HEK293T (cell line): ENCODE data around the gene HEPHL1.

Source experiments
- CTCF ChIA-PET: fragments of 350-600 bp; formaldehyde crosslinking; extraction: SDS; loops from one replicate; lab custom pipeline; 2021; ENCODE audit warnings: antibody characterized with exemption, inconsistent platforms; lab: Yijun Ruan, JAX
- POLR2A ChIA-PET: fragments of 350-600 bp; formaldehyde crosslinking; extraction: SDS; loops from one replicate; lab custom pipeline; 2020; ENCODE audit warnings: antibody characterized with exemption, inconsistent platforms; lab: Yijun Ruan, JAX
- DNase-seq: peaks from one replicate; pipeline ENCODE4 v3.0.0; 2012; ENCODE audit warnings: mixed read lengths; ENCODE audit errors: extremely low spot score
- ARNT ChIP-seq: fragments of 450-650 bp; IDR thresholded peaks from 2 replicates; pipeline ENCODE4 v1.6.1; 2017; ENCODE audit warnings: mild to moderate bottlenecking
- BHLHE40 ChIP-seq: fragments of 450-650 bp; IDR thresholded peaks from 2 replicates; pipeline ENCODE4 v1.6.1; 2016; ENCODE audit warnings: mild to moderate bottlenecking, moderate library complexity, borderline replicate concordance
- CTBP1 ChIP-seq: fragments of 450-650 bp; IDR thresholded peaks from 2 replicates; pipeline ENCODE4 v1.6.1; 2016; ENCODE audit warnings: borderline replicate concordance
- ELF4 ChIP-seq: fragments of 450-650 bp; IDR thresholded peaks from 2 replicates; pipeline ENCODE4 v1.6.1; 2017; ENCODE audit warnings: antibody characterized with exemption
- FOXA1 ChIP-seq: fragments of 450-650 bp; IDR thresholded peaks from 2 replicates; pipeline ENCODE4 v1.6.1; 2016; ENCODE audit warnings: mild to moderate bottlenecking
- FOXK2 ChIP-seq: fragments of 450-650 bp; IDR thresholded peaks from 2 replicates; pipeline ENCODE4 v1.6.1; 2016; ENCODE audit warnings: mild to moderate bottlenecking
- FOXM1 ChIP-seq: fragments of 450-650 bp; IDR thresholded peaks from 2 replicates; pipeline ENCODE4 v1.6.1; 2017; ENCODE audit warnings: mild to moderate bottlenecking, borderline replicate concordance
- HDGF ChIP-seq: fragments of 450-650 bp; IDR thresholded peaks from 2 replicates; pipeline ENCODE4 v1.6.1; 2017; ENCODE audit warnings: antibody characterized with exemption, borderline replicate concordance
- L3MBTL2 ChIP-seq: fragments of 450-650 bp; conservative IDR thresholded peaks from 2 replicates; pipeline ENCODE4 v1.6.1; 2016; ENCODE audit warnings: mild to moderate bottlenecking
- LEF1 ChIP-seq: fragments of 450-650 bp; IDR thresholded peaks from 2 replicates; pipeline ENCODE4 v1.6.1; 2017; ENCODE audit warnings: mild to moderate bottlenecking, borderline replicate concordance
- NFRKB ChIP-seq: fragments of 450-650 bp; IDR thresholded peaks from 2 replicates; pipeline ENCODE4 v1.6.1; 2016; ENCODE audit warnings: mild to moderate bottlenecking, moderate library complexity
- PKNOX1 ChIP-seq: fragments of 450-650 bp; IDR thresholded peaks from 2 replicates; pipeline ENCODE4 v1.6.1; 2016
- SP1 ChIP-seq: fragments of 450-650 bp; IDR thresholded peaks from 2 replicates; pipeline ENCODE4 v1.6.1; 2017
- SUZ12 ChIP-seq: fragments of 450-650 bp; IDR thresholded peaks from 2 replicates; pipeline ENCODE4 v1.6.1; 2016; ENCODE audit warnings: mild to moderate bottlenecking
- TARDBP ChIP-seq: fragments of 450-650 bp; IDR thresholded peaks from 2 replicates; pipeline ENCODE4 v1.6.1; 2016
- ZNF384 ChIP-seq: fragments of 450-650 bp; IDR thresholded peaks from 2 replicates; pipeline ENCODE4 v1.6.1; 2016

Gene HEPHL1

GRCh38 chr11:94046796-94047195 is 25.6 kb downstream of the HEPHL1 start:
- DNase-seq = no peak
- no peak for TF ChIP-seq PKNOX1
- no peak for TF ChIP-seq ZNF384
- TF ChIP-seq SUZ12 = no peak
- TF ChIP-seq NFRKB = no peak
- no peak for TF ChIP-seq BHLHE40
- TF ChIP-seq FOXA1 = no peak
- TF ChIP-seq ARNT = no peak
- TF ChIP-seq SP1 = no peak
- TF ChIP-seq HDGF = no peak
- TF ChIP-seq LEF1 = no peak
- no peak for TF ChIP-seq ELF4
- no peak for TF ChIP-seq FOXM1
- no peak for TF ChIP-seq TARDBP
- no peak for TF ChIP-seq FOXK2
- TF ChIP-seq L3MBTL2 = no peak
- TF ChIP-seq CTBP1 = no peak
- ChIA-PET CTCF (no interaction called here), POLR2A (no interaction called here)

- TF ChIP-seq NFRKB = no peak
- no peak for TF ChIP-seq FOXM1
- TF ChIP-seq FOXK2 = no peak
- no peak for TF ChIP-seq PKNOX1
- TF ChIP-seq TARDBP = no peak
- TF ChIP-seq SUZ12 = no peak
- no peak for TF ChIP-seq ARNT
- no peak for TF ChIP-seq L3MBTL2
- TF ChIP-seq FOXA1 = no peak
- no peak for TF ChIP-seq SP1
- no peak for TF ChIP-seq LEF1
- no peak for TF ChIP-seq BHLHE40
- TF ChIP-seq ELF4 = no peak
- TF ChIP-seq HDGF = no peak
- no peak for TF ChIP-seq CTBP1
- DNase-seq = no peak
- ChIA-PET CTCF (no interaction called here), POLR2A (no interaction called here)
Observed at GRCh38 chr11:94048032-94048709, 27.0 kb downstream of the HEPHL1 start.

GRCh38 chr11:94049351-94049750 is 28.2 kb downstream of the HEPHL1 start:
- ChIA-PET CTCF (no interaction called here), POLR2A (no interaction called here)
- no peak for TF ChIP-seq FOXM1
- TF ChIP-seq FOXK2 = no peak
- TF ChIP-seq SP1 = no peak
- no peak for TF ChIP-seq LEF1
- TF ChIP-seq CTBP1 = no peak
- TF ChIP-seq SUZ12 = no peak
- no peak for TF ChIP-seq ELF4
- no peak for TF ChIP-seq L3MBTL2
- TF ChIP-seq HDGF = no peak
- no peak for TF ChIP-seq ARNT
- no peak for TF ChIP-seq BHLHE40
- no peak for TF ChIP-seq TARDBP
- no peak for TF ChIP-seq FOXA1
- no peak for TF ChIP-seq ZNF384
- no peak for DNase-seq

GRCh38 chr11:94058630-94059029 is 37.5 kb downstream of the HEPHL1 start:
- ChIA-PET CTCF (no interaction called here), POLR2A (no interaction called here)
- DNase-seq = no peak
- TF ChIP-seq NFRKB = no peak
- TF ChIP-seq SP1 = no peak
- TF ChIP-seq SUZ12 = no peak
- no peak for TF ChIP-seq ELF4
- TF ChIP-seq FOXM1 = no peak
- no peak for TF ChIP-seq PKNOX1
- TF ChIP-seq ARNT = no peak
- TF ChIP-seq LEF1 = no peak
- no peak for TF ChIP-seq FOXA1
- no peak for TF ChIP-seq BHLHE40
- TF ChIP-seq CTBP1 = no peak
- TF ChIP-seq FOXK2 = no peak
- no peak for TF ChIP-seq ZNF384
- TF ChIP-seq HDGF = no peak
- TF ChIP-seq TARDBP = no peak
- no peak for TF ChIP-seq L3MBTL2

GRCh38 chr11:94059065-94059464 is 37.9 kb downstream of the HEPHL1 start:
- TF ChIP-seq TARDBP (no peak), ZNF384 (no peak), PKNOX1 (no peak), ARNT (no peak), FOXA1 (no peak), LEF1 (no peak), FOXK2 (no peak), SP1 (no peak), BHLHE40 (no peak), NFRKB (no peak), L3MBTL2 (no peak), ELF4 (no peak), CTBP1 (no peak)
- CTCF ChIA-PET = no interaction called here
- POLR2A ChIA-PET = no interaction called here
- no peak for DNase-seq
